ENCODE results near the gene FKTN.
A peak's percentile ranks its signal among the peaks of the same experiment; 100 is the strongest.

FKTN gene

GRCh38 chr9:105633411-105633810 lies 75.5 kb downstream of the FKTN start:
- no peak for DNase-seq (ENCODE audit: low spot score)

- DNase-seq (ENCODE audit: low spot score): no peak
These were observed 78.4 kb downstream of the FKTN start for GRCh38 chr9:105636331-105636730.

- DNase-seq (ENCODE audit: low spot score): no peak
These were observed 80.0 kb downstream of the FKTN start for GRCh38 chr9:105637787-105638395.

- DNase-seq (ENCODE audit: low spot score): no peak
These were observed 82.0 kb downstream of the FKTN start for GRCh38 chr9:105639936-105640335.

- no peak for DNase-seq (ENCODE audit: low spot score)
These were observed 85.9 kb downstream of the FKTN start for GRCh38 chr9:105643795-105644194.

GRCh38 chr9:105646879-105647594 lies 89.1 kb downstream of the FKTN start:
- no peak for DNase-seq (ENCODE audit: low spot score)

- no peak for DNase-seq (ENCODE audit: low spot score)
These were observed 89.8 kb downstream of the FKTN start for GRCh38 chr9:105647595-105648349.

GRCh38 chr9:105651806-105652205 lies 93.9 kb downstream of the FKTN start:
- DNase-seq (ENCODE audit: low spot score): no peak

- no peak for DNase-seq (ENCODE audit: low spot score)
These were observed 98.4 kb downstream of the FKTN start for GRCh38 chr9:105656131-105656921.

- DNase-seq (ENCODE audit: low spot score): no peak
These were observed 100.4 kb downstream of the FKTN start for GRCh38 chr9:105658351-105658750.

- DNase-seq (ENCODE audit: low spot score): peak; percentile 7
These were observed 103.1 kb downstream of the FKTN start for GRCh38 chr9:105661011-105661410.

GRCh38 chr9:105662184-105663104 lies 104.5 kb downstream of the FKTN start, which contains the start of gene TAL2:
TSS of gene TAL2 (plus strand) at chr9:105662457. CDS start at chr9:105662497, 40 bp downstream.
- DNase-seq (ENCODE audit: low spot score): no peak

- DNase-seq (ENCODE audit: low spot score): no peak
These were observed 106.0 kb downstream of the FKTN start for GRCh38 chr9:105663914-105664313.

- DNase-seq (ENCODE audit: low spot score): no peak
These were observed 109.9 kb downstream of the FKTN start for GRCh38 chr9:105667867-105668266.

GRCh38 chr9:105670315-105670714 lies 112.4 kb downstream of the FKTN start:
- no peak for DNase-seq (ENCODE audit: low spot score)

GRCh38 chr9:105670775-105671174 lies 112.8 kb downstream of the FKTN start:
- DNase-seq (ENCODE audit: low spot score): no peak

GRCh38 chr9:105672711-105673234 lies 114.8 kb downstream of the FKTN start:
- DNase-seq (ENCODE audit: low spot score): no peak

GRCh38 chr9:105673850-105674387 lies 116.0 kb downstream of the FKTN start:
- DNase-seq (ENCODE audit: low spot score): no peak

- DNase-seq (ENCODE audit: low spot score): no peak
These were observed 118.5 kb downstream of the FKTN start for GRCh38 chr9:105676351-105676923.

- DNase-seq (ENCODE audit: low spot score): no peak
These were observed 120.2 kb downstream of the FKTN start for GRCh38 chr9:105678163-105678562.
